ENCODE data around the gene AGPAT4.

AGPAT4 gene

GRCh38 chr6:161171207-161171606 is 102.7 kb downstream of the AGPAT4 start:
- Histone ChIP-seq H3K27me3 (ENCODE audit: control insufficient read depth, low read length) (no peaks in the 10 kb centered on the region), H4K20me1 (ENCODE audit: control insufficient read depth, insufficient read depth, low read depth, low read length) (no peaks in the 10 kb centered on the region), H3K9me2 (replicated peaks; ENCODE audit: control insufficient read depth, low read length) (no peaks in the 10 kb centered on the region), H3K9me3 (ENCODE audit: control insufficient read depth, insufficient read depth, low read length) (peaks cover 6% of the 10 kb centered on the region; the same call in 1 of the 2 replicates), H3K4me3 (ENCODE audit: low read length) (peak overlapping the region; percentile 72), H3K79me2 (ENCODE audit: control insufficient read depth, low read length) (no peaks in the 10 kb centered on the region), H3F3A (ENCODE audit: control insufficient read depth, insufficient read depth) (peaks cover 20% of the 10 kb centered on the region), H3K4me2 (ENCODE audit: low read length) (peak overlapping the region; percentile 86), H3K36me3 (ENCODE audit: control insufficient read depth, low read length) (no peaks in the 10 kb centered on the region), H3K27ac (ENCODE audit: low read depth, low read length) (peak overlapping the region; percentile 96), H3K4me1 (ENCODE audit: control insufficient read depth, low read length) (peaks cover 50% of the 10 kb centered on the region)
- TF ChIP-seq EZH2phosphoT487 (IDR thresholded peaks at IDR 0.05; ENCODE audit: borderline replicate concordance, low read length) (no peak), CTCF (IDR thresholded peaks at IDR 0.05; ENCODE audit: low read depth, low read length, poor library complexity, severe bottlenecking) (no peak)

DNA sequence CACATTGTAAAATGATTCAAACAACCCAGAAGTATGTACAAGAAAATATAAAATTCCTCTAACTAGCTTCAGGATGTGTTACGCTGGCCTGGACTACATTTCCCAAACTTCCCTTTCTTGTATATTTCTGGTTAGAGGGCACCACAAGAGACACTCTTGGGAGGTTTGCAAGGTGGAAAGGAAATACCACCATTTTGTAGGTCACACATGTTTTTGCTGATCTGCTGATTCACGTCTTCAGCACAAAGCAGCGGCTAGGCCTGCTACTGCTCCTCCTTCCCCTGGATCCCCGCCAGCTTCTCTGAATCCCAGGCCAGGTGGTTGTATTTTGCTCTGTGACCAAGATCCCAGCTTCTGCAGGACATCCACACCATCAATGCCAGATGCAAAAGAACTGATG is 104.2 kb downstream of the AGPAT4 start:
- Histone ChIP-seq H3K9me2 (replicated peaks; ENCODE audit: control insufficient read depth, low read length) (no peaks in the 10 kb centered on the region), H3K9me3 (ENCODE audit: control insufficient read depth, insufficient read depth, low read length) (peaks cover 6% of the 10 kb centered on the region; the same call in 1 of the 2 replicates), H3K27me3 (ENCODE audit: control insufficient read depth, low read length) (no peaks in the 10 kb centered on the region), H3K4me3 (ENCODE audit: low read length) (peak overlapping the region; percentile 72), H3K79me2 (ENCODE audit: control insufficient read depth, low read length) (no peaks in the 10 kb centered on the region), H3F3A (ENCODE audit: control insufficient read depth, insufficient read depth) (peaks cover 20% of the 10 kb centered on the region), H3K27ac (ENCODE audit: low read depth, low read length) (peak overlapping the region; percentile 96), H3K36me3 (ENCODE audit: control insufficient read depth, low read length) (no peaks in the 10 kb centered on the region), H3K4me2 (ENCODE audit: low read length) (peak overlapping the region; percentile 86), H3K4me1 (ENCODE audit: control insufficient read depth, low read length) (peaks cover 50% of the 10 kb centered on the region), H4K20me1 (ENCODE audit: control insufficient read depth, insufficient read depth, low read depth, low read length) (no peaks in the 10 kb centered on the region)
- no peak for TF ChIP-seq EZH2phosphoT487 (IDR thresholded peaks at IDR 0.05; ENCODE audit: borderline replicate concordance, low read length)
- no peak for TF ChIP-seq CTCF (IDR thresholded peaks at IDR 0.05; ENCODE audit: low read depth, low read length, poor library complexity, severe bottlenecking)

DNA sequence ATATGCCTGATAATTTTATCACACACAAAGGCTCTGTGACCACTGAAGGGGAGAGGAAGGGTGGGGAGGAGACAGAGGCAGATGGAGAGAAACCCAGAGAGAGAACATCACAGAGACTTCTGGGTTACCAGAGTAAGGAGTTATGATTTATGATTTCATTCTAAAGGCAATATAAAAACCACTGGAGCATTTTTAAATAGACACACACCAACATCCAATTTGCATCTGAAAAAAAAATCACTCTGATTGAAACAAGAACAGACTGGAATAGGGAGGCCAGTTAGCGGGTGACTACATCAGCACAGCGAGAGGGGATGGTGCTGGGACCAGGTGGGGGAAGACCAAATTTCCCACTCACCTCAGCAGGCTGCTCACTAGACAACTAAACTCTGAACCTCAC is 104.8 kb downstream of the AGPAT4 start:
- peak overlapping the region; percentile 96 for H3K27ac ChIP-seq (ENCODE audit: low read depth, low read length)
- no peaks in the 10 kb centered on the region for H3K9me2 ChIP-seq (replicated peaks; ENCODE audit: control insufficient read depth, low read length)
- TF ChIP-seq CTCF (IDR thresholded peaks at IDR 0.05; ENCODE audit: low read depth, low read length, poor library complexity, severe bottlenecking) (no peak), EZH2phosphoT487 (IDR thresholded peaks at IDR 0.05; ENCODE audit: borderline replicate concordance, low read length) (no peak)
- H3K27me3 ChIP-seq (ENCODE audit: control insufficient read depth, low read length), result no peaks in the 10 kb centered on the region
- peaks cover 6% of the 10 kb centered on the region; the same call in 1 of the 2 replicates for H3K9me3 ChIP-seq (ENCODE audit: control insufficient read depth, insufficient read depth, low read length)
- H3K4me1 ChIP-seq (ENCODE audit: control insufficient read depth, low read length), result peaks cover 50% of the 10 kb centered on the region
- peak overlapping the region; percentile 86 for H3K4me2 ChIP-seq (ENCODE audit: low read length)
- H4K20me1 ChIP-seq (ENCODE audit: control insufficient read depth, insufficient read depth, low read depth, low read length), result no peaks in the 10 kb centered on the region
- no peaks in the 10 kb centered on the region for H3K36me3 ChIP-seq (ENCODE audit: control insufficient read depth, low read length)
- no peaks in the 10 kb centered on the region for H3K79me2 ChIP-seq (ENCODE audit: control insufficient read depth, low read length)
- peaks cover 20% of the 10 kb centered on the region for H3F3A ChIP-seq (ENCODE audit: control insufficient read depth, insufficient read depth)
- H3K4me3 ChIP-seq (ENCODE audit: low read length), result peak overlapping the region; percentile 72

All from DOHH2 (cell line).